Activated CD4-positive, alpha-beta T cell treated with anti-CD3 and anti-CD28 coated beads for 4 hours (primary cell): ENCODE data around the gene TMEM164.

Experiments used
- DNase-seq, 2 donors: peaks; one replicate each; pipeline ENCODE4 v3.0.0-alpha.2; 2020

Gene TMEM164

DNA sequence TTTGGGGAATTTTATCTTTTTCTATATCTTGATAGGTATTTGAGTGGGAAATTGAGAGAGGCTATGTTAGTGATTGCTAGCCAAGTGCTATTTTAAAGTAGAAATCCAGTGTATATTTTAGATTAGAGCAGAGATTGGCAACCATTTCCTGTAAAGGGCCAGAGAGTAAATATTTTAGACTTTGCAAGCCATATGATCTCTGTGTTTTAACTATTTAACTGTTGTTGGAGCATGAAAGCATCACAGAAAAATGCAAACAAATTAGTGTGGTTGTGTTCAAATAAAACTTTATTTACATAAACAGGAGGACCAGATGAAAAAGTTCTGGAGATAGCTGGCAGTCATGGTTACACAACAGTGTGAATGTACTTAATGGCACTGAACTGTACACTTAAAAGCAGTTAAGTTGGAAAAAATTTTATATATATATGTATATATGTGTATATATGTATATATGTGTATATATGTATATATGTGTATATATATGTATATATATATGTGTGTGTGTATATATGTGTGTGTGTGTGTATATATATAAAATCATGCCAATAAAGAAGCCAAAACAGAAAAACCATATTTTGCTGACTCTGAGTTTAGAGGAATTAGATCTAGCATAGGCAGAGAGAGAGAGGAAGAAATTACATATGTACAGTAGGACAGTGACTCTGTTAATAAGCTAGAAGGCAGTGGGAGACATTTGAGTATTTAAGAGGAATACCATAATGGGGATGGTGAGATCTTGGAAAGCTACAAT, 83.4 kb downstream of the TMEM164 start:
- no peak for DNase-seq

DNA sequence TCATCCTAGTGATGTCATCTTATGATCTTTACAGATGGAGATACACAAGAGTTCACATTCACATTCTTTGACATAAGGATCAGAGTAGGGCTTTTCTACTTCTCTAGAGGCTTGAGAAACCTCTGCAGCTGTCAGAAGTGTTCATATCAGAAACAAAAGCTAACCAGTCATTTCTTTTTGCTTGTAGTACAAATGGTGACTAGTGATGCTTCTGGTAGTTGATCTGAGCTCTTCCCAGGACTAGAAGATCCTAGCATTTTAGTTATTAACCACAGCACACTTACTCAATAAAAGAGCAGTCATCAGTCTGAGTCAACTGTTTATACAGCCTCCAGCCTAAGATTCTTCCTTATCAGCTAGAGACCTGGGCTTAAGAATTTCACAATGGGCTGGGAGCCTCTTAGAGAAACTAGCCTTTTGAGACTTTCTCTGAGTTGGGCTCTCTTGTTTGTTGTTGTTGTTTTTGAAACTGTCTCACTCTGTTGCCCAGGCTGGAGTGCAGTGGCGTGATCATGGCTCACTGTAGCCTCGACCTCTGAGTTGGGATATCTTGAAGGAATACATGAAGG, 84.1 kb downstream of the TMEM164 start:
- no peak for DNase-seq

DNA sequence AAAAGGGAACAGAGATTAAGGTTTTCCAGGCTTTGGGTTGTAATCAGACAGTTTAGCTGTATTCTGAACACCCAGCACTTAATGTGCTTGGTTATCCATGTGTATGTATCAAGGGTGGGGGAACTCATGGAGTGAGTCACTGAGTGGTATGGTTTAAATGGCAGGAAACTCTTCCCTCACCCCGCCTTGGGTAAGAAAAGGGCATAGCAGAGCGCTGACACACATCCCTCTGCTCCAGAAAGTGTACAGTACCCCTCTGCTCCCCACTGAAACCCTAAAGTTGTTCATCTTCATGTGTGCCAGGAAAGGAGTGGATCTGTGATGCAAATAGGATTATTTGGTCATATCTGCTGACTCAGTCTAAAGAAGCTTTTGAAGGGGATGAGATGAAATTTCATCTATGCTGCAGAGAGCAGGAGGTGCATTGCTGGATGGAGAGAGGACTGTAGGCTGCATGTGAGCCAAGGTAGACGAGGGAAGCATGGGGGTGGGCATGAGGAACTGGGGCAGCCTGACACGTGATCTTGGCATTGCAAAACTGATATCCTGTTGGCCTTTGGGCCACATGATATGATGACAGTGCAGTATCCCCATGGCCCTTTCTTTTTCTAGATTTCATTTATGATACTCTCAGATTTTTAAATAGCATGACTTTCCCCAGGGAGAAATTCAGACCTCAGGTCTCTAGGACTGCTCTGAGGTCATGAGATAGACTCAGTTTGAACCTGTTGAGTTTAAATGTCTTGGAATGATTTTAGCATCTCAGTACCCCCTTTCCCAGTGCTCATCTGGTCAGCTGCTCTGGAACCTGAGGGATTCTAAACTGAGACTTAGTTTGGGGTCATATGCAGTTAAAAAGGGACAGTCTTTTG, 84.8 kb downstream of the TMEM164 start:
- no peak for DNase-seq

GRCh38 chrX:110089656-110090403, 86.9 kb downstream of the TMEM164 start:
- DNase-seq, result no peak

DNA sequence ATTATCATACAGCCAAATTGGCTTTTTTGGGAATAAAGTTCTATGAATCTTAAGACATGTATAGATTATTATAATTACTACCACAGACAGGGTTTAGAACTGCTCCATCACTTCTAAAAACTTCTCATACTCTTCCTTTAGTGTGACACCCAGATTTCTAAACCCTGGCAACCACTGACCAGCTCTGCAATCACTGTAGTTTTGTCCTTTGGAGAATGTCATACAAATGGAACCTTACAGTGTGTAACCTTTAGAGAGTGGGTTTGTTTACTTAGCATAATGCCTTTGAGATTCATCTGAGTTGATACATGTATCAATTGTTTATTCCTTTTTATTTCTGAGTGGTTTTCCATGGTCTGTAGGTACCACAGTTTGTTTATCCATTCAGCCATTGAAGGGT, 95.0 kb downstream of the TMEM164 start:
- DNase-seq, result no peak

- no peak for DNase-seq
Observed at GRCh38 chrX:110103344-110103743, 100.4 kb downstream of the TMEM164 start.

GRCh38 chrX:110104078-110104477, 101.2 kb downstream of the TMEM164 start:
- no peak for DNase-seq

- no peak for DNase-seq
Observed at GRCh38 chrX:110108381-110108821, 105.5 kb downstream of the TMEM164 start.

DNA sequence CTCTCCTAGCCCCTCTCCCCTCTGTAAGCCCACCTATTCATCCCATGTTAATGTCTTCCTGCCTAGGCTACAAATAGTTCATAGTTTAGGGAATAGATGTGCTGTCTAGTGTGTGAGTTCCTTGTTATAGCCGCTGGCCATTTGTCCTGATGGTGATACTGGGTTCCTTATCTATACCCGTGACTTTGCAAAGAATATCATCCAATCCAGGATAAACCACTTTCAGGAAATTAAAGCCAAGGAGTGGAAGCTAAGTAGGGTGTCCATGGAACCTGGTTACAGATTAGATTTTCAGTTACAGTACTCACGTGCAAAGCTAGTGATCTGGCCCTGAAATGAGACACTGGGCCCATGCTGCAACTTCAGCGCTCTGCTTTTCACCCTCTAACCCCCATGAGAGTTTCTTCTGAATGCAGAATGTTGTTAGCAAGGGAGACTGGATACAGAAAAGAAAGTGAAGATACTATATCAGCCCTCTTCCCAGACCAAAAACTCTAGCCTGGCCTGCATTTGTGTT, 111.4 kb downstream of the TMEM164 start:
- DNase-seq, result no peak

DNA sequence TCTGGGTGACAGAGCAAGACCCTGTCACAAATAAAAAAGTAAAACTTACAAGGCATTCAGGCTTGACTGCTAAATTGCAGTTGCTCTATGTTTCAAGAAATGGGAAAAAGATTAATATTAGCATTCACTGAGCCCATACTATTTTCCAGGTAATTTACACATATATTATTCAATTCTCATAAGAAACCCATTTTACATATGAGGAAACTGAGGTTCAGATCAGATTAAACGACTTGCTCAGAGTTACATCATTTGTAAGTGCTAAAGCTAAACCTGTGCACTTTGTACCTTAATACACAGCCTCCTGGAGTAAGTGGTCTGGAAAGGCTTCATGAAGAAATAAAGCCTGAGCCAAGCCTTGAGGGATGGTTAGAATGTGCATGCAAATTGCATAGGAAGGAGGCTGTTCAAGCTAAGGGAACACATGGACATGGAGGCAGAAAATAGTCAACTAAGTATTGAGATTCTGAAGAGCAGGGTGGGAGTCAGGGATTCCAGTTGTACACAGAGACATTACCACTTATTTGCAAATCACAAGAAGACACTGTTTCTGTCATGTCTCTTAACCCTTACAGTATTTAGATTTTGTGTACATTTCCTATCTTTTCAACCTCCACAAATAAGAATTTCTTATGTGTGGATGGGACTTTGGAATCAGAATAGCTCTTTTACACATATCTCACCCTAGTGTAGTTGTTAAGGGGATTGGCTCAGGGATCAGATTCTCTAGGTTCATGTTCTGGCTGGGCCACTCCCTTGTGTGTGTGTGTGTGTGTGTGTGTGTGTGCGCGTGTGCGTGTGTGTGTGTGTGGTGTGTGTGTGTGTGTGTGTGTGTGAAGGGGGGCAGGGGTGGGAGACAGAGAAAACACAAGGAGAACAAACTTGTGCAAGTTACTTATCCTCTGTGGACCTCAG, 113.4 kb downstream of the TMEM164 start:
- DNase-seq, result no peak

DNA sequence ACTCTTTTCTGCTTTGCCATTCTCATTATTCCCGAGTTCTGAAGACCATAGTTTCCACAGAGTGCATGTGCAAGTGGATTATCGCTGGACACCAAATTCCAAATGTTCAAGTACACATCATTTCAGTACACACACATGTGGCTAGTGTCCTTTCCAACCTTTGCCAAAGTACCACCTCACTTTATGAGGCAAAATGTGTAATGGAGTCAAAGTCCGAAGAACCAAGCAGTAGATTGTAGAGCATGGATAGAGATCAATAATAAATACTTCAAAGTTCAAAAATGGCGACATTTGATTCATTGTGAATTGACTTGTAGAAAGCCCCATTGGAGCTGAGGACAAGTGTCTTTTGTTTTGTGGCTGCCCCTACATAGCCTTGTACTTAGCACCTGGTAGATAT, 115.6 kb downstream of the TMEM164 start:
- no peak for DNase-seq

DNA sequence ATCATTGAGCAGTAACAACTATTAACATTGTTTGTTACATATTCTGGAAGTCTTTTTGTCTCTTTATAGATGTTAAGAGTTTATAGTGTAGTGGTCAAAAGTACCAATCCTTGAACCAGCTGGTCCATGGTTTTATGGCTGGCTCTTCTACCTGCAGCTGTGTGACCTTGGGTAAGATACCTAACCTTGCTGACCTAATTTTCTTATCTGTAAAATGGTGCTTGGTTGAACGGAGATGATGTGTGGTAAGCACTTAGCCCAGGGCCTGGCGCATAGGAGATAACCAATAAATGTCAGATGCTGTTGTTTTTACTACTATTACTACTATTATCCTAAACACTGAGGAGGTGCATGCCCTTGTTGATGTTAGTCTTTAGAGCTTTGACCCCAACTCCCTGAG, 116.6 kb downstream of the TMEM164 start:
- DNase-seq, result no peak

DNA sequence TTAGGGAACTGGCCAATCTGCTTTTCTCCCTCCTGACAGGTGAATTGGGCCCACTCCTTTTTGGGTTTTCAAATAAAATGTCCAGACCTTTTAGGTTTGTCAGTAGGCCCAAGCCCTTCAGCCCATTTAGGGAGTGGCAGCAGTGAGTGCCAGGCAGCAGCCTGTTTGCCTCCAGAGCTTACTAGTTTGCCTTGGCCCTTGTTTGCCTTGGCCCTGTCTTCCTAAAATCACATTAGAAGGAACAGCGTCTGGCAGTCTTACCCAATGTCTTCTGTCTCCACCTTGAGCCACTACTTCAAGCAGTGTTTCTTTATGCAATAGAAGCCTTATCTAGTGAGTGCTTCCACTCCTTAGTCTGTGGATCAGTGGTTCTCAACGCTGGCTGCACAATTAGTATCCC, 117.1 kb downstream of the TMEM164 start:
- DNase-seq, result no peak

- no peak for DNase-seq
Observed at GRCh38 chrX:110123331-110123782, 120.4 kb downstream of the TMEM164 start.

GRCh38 chrX:110125446-110126162, 122.7 kb downstream of the TMEM164 start:
- DNase-seq, result no peak

DNA sequence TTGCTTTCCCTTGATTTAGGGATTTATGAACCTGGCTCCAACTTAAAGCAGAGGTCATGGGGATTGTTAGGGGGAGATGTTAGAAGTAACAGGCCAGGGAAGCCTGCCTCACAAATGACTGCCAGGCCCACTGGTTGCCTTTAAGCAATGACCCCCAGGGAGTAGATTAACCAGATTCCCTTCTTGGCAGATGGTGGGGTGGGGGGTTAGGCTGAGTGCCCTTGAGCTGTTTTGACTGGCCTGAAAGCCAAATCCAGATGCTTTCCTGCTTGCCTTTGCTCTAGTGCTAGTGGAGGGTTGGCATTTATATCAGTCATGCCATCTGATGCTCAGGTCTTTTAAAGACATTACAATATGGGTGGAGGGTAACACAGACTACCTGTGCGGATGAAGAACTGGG, 128.1 kb downstream of the TMEM164 start:
- DNase-seq, result no peak

DNA sequence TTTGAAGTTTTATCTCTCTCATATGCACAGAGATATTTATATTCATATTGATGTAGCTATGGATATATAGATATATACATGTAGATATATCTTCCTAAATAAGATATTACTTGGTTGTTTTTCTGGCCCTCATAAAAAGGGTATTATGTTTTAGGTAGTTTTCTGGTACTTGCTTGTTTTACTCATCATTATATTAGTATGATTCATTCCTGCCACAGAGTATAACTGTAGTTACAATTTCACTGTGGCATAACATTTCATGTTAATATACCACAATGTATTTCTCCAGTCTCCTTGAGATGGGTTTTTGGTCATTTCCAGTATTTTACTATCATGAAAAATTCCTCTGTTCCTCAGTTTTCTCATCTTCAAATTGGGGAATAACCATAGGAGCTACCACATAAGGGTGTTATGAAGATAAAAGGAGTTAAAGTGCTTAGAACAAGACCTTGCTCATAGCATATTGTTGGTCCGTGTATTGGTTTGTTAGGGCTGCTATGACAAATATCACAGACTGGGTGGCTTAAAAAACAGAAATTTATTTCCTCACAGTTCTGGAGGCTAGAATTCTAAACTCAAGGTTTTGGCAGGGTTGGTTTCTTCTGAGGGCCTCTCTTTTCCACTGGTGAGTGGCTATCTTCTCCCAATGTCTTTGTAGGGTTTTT, 129.7 kb downstream of the TMEM164 start:
- DNase-seq, result no peak

- no peak for DNase-seq
Observed at GRCh38 chrX:110133735-110134370, 130.9 kb downstream of the TMEM164 start.

GRCh38 chrX:110135618-110136017, 132.7 kb downstream of the TMEM164 start:
- DNase-seq, result no peak

DNA sequence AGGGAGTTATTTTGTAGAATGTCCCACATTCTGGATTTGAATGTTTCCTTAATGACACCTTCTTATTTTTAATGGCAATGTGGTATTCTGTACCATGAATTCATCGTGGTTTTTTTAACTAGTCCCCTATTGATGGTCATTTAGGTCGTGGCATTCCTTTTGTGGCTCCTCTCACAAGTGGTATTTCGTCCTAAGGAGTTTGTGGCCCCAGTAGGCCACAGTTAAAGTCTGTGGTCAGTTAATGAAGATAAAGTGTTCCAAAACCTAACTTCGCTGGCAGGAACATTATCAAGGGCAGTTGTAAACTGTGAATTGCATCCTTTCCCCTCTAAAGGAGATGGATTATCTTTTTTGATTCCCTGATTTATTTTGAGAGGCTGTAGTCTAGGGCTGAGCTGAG, 133.2 kb downstream of the TMEM164 start:
- no peak for DNase-seq
